Endodermal cell (in vitro differentiated cells): ENCODE results near the gene PTPRR. TPM values are rescaled to one million over a fixed set of nuclear protein-coding genes. Genes with fewer than 3 reads are reported as not detected.

ENCODE experiments used
- DNase-seq: peaks from one replicate; pipeline ENCODE4 v3.0.0-alpha.2; 2017
- H3K27ac ChIP-seq: 2 replicates; pipeline ENCODE4 v1.5.1; 2013; ENCODE audit warnings: mild to moderate bottlenecking, low read depth, low read length, moderate library complexity
- H3K27me3 ChIP-seq: 2 replicates; pipeline ENCODE4 v1.6.1; 2013; ENCODE audit warnings: mild to moderate bottlenecking, low read length, moderate library complexity; ENCODE audit not compliant: insufficient read depth, control insufficient read depth, poor library complexity, severe bottlenecking
- H3K36me3 ChIP-seq: 2 replicates; pipeline ENCODE4 v1.7.0; 2013; ENCODE audit warnings: mild to moderate bottlenecking, low read length, moderate library complexity; ENCODE audit not compliant: control insufficient read depth, insufficient read depth
- H3K4me1 ChIP-seq: one replicate; pipeline ENCODE4 v1.7.0; 2013; ENCODE audit warnings: low read length; ENCODE audit not compliant: control insufficient read depth, insufficient read depth
- H3K4me3 ChIP-seq: 2 replicates; pipeline ENCODE4 v1.5.1; 2013; ENCODE audit warnings: mild to moderate bottlenecking, low read length, moderate library complexity
- H3K9ac ChIP-seq: 2 replicates; pipeline ENCODE4 v1.6.1; 2013; ENCODE audit warnings: mild to moderate bottlenecking, low read length, moderate library complexity; ENCODE audit not compliant: poor library complexity, severe bottlenecking; ENCODE audit errors: extremely low read depth
- H3K9me3 ChIP-seq: 2 replicates; pipeline ENCODE4 v1.6.1; 2013; ENCODE audit warnings: mild to moderate bottlenecking, low read length, moderate library complexity; ENCODE audit not compliant: control insufficient read depth
- H3K27ac Mint-ChIP-seq: 2 replicates; pipeline ENCODE4 v1.8.0; 2020; ENCODE audit warnings: mixed read lengths
- H3K27me3 Mint-ChIP-seq: 2 replicates; pipeline ENCODE4 v1.8.0; 2021; ENCODE audit warnings: mild to moderate bottlenecking, mixed read lengths; ENCODE audit not compliant: insufficient read depth
- H3K36me3 Mint-ChIP-seq: 2 replicates; pipeline ENCODE4 v1.8.0; 2020; ENCODE audit warnings: low read depth, mixed read lengths
- H3K4me1 Mint-ChIP-seq: 2 replicates; pipeline ENCODE4 v1.8.0; 2020; ENCODE audit warnings: mixed read lengths
- H3K4me3 Mint-ChIP-seq: 2 replicates; pipeline ENCODE4 v1.8.0; 2020; ENCODE audit warnings: mild to moderate bottlenecking, moderate library complexity, mixed read lengths
- H3K9me3 Mint-ChIP-seq: 2 replicates; pipeline ENCODE4 v1.8.0; 2020; ENCODE audit warnings: mild to moderate bottlenecking, mixed read lengths
- CTCF ChIP-seq: fragments of 200-600 bp; sonication (generic); conservative IDR thresholded peaks from 2 replicates; pipeline ENCODE4 v1.5.0; 2021; ENCODE audit warnings: antibody characterized with exemption, mild to moderate bottlenecking
- WGBS, 2 experiments: methylation state at CpG; one replicate each; pipeline versions ENCODE4 v1.1.5 to v1.1.7; 2013; ENCODE audit warnings: missing lambda C conversion rate in 2 of 2, mixed read lengths in 1 of 2; ENCODE audit not compliant: insufficient coverage in 1 of 2, insufficient read length in 1 of 2; 5-methylcytosine and 5-hydroxymethylcytosine counted together
- total RNA-seq, 2 donors: library from RNA; stranded (reverse); fragmentation: NEBNext Ultra II Directional in 1 of 2; extraction: Animal tissue kit (Norgen Biotek cat#: 25700) in 1 of 2; gene quantifications; 2 replicates in 1 of 2; 3 replicates in 1 of 2; pipeline ENCODE4 v1.2.1, GENCODE V29; 2021

Gene PTPRR
- total RNA-seq, 2 donors from 2014 or later: 0.27 to 0.40 TPM

GRCh38 chr12:70771581-70771980 lies 149.0 kb downstream of the PTPRR start:
- Histone ChIP-seq H3K4me3 (no peak overlapping the region), H3K27ac (no peak overlapping the region), H3K9ac (no peak overlapping the region), H3K4me1 (peaks cover 2% of the 10 kb centered on the region), H3K36me3 (no peaks in the 10 kb centered on the region), H3K9me3 (no peaks in the 10 kb centered on the region), H3K27me3 (no peaks in the 10 kb centered on the region)
- Mint-ChIP-seq H3K36me3 (no peaks in the 10 kb centered on the region), H3K9me3 (peaks cover 5% of the 10 kb centered on the region), H3K4me1 (peaks cover 6% of the 10 kb centered on the region), H3K4me3 (no peak overlapping the region), H3K27ac (no peak overlapping the region), H3K27me3 (no peaks in the 10 kb centered on the region)
- TF ChIP-seq CTCF: no peak
- no peak for DNase-seq

GRCh38 chr12:70763666-70764065 lies 156.9 kb downstream of the PTPRR start:
- 92% methylated on average over 2 of the region's 2 CpGs; no CpG with 5 or more reads in 1 of the 2 experiments for WGBS, 2 experiments
- Histone ChIP-seq H3K9me3 (peaks cover 7% of the 10 kb centered on the region), H3K27ac (no peak overlapping the region), H3K4me1 (no peaks in the 10 kb centered on the region), H3K4me3 (no peak overlapping the region), H3K9ac (no peak overlapping the region), H3K27me3 (no peaks in the 10 kb centered on the region), H3K36me3 (no peaks in the 10 kb centered on the region)
- no peak overlapping the region for H3K27ac Mint-ChIP-seq
- H3K9me3 Mint-ChIP-seq: peaks cover 25% of the 10 kb centered on the region
- no peaks in the 10 kb centered on the region for H3K27me3 Mint-ChIP-seq
- no peak for TF ChIP-seq CTCF
- no peak for DNase-seq
- no peaks in the 10 kb centered on the region for H3K36me3 Mint-ChIP-seq
- H3K4me3 Mint-ChIP-seq: no peak overlapping the region
- H3K4me1 Mint-ChIP-seq: no peaks in the 10 kb centered on the region

- Histone ChIP-seq H3K27me3 (no peaks in the 10 kb centered on the region), H3K9me3 (peaks cover 7% of the 10 kb centered on the region), H3K4me1 (no peaks in the 10 kb centered on the region), H3K9ac (no peak overlapping the region), H3K4me3 (no peak overlapping the region), H3K27ac (no peak overlapping the region), H3K36me3 (no peaks in the 10 kb centered on the region)
- Mint-ChIP-seq H3K9me3 (peaks cover 22% of the 10 kb centered on the region), H3K36me3 (no peaks in the 10 kb centered on the region), H3K4me3 (no peak overlapping the region), H3K4me1 (peaks cover 6% of the 10 kb centered on the region), H3K27me3 (no peaks in the 10 kb centered on the region), H3K27ac (no peak overlapping the region)
- no peak for DNase-seq
- 86% methylated on average over 2 of the region's 2 CpGs; no CpG with 5 or more reads in 1 of the 2 experiments for WGBS, 2 experiments
- no peak for TF ChIP-seq CTCF
Measured at GRCh38 chr12:70762000-70762399, 158.5 kb downstream of the PTPRR start.
